Fibroblast of skin of left quadriceps (primary cell): ENCODE results near the gene DHX35.
A peak's percentile ranks its signal among the peaks of the same experiment; 100 is the strongest.
"Not testable (repeated sequence)": the region's sequence is repeated elsewhere in the genome, so short reads cannot be mapped to it uniquely, and the experiment has no call there.

Source experiments
- DNase-seq, 2 experiments: peaks; one replicate each; pipeline ENCODE4 v3.0.0-alpha.2; 2013; ENCODE audit warnings: low read depth in 2 of 2

DHX35 gene

DNA sequence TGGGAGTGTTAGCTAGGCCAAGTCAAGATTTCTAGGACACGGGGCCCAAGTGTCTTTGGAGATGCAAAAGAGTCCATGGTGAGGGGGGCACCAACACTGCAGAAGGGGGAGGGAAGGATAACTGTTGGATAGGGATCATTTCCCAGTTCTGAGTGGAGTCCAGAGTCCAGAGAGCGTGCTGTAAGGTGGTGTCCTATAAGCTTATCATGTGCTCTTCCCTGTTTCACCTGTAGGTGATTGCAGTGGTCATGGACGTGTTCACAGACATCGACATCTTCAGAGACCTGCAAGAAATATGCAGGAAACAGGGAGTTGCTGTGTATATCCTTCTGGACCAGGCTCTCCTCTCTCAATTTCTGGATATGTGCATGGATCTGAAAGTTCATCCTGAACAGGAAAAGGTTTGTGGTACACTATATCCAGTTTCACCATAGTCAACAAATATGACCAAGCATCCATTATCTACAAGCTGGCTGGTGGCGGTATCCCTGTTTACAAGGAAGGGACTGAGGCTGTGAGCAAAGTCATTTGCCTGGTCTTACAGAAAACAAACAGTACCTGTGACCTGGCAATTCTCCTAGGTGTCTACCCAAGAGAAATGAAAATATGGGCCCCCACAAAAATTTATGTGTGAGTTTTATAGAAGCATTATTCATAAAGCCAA, 20.3 kb upstream of the DHX35 start:
- no peak for DNase-seq

DNA sequence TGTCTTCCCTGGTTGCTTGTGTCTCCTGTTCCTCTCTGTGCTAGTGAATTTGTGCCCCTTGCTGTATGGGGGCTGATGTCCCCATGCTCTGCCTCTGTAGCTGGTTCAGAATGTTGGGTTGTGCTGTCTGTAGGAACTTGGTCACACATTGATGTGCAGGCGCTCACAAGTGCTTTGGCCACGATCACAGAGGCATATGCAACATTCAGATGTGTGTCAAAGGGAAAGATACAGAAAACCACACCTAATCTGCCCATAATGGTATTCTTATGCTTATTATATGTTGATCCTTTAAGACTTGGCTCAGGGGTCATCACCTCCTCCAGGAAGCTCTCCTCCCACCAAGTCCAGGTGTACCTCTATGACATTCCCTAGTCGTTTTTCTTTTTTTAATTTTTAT, 17.1 kb upstream of the DHX35 start:
- DNase-seq: no peak

DNA sequence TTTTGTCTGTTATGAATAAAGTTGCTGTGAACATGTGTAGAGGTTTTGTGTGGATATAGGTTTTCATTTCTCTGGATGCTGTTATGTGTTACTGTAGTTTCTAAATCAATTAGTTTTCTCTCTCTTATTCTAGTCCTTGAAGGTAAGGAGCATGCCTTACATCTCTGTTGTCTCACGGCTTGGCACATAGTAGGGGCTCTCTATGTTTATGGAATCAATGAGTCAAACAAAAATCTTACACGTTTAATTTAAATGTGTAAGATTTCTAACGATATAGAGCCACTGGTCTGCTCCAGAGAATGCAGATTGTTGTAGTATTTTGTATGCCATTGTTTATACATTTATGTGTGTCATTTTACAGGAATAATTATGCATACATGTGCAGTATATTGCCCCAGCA, 15.3 kb upstream of the DHX35 start:
- DNase-seq: no peak

DNA sequence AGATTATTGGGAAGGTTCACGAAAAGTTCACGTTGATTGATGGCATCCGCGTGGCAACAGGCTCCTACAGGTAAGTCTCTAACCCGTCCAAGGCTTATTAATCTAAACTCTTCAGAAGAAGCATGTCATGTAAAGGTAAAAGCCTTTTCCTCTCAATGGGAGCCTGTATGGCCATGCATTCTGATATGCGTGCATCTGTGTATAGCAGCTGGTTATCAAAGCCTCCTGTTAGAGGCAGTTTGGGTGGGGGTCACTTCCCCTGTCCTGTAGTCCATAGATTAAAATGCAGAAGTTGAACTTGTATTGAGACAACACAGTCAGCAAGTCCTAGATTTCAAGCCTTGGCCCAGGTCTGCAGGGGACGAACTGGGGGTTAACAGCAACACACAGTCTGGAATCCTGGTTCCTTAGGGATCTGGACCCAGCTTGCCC, 14.2 kb upstream of the DHX35 start:
- DNase-seq: no peak

DNA sequence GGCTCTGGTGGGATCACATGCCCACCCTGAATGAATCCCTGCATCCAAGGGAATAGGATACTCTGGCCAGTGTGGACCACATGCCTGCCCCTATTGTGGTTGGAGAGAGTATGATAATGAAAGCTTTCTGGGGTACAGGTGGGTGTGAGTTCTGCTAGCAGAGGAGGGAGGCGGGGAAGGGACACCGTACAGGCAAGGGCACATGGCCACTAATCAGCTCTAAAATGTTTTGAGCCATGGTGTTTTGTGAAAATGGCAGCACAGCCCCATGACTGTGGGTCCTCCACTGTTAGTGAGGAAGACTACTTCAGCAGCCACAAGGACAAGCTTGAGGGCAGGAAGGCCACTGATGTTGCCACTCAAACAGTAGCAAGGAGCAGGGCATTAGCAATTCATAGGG, 11.9 kb upstream of the DHX35 start:
- no peak for DNase-seq

DNA sequence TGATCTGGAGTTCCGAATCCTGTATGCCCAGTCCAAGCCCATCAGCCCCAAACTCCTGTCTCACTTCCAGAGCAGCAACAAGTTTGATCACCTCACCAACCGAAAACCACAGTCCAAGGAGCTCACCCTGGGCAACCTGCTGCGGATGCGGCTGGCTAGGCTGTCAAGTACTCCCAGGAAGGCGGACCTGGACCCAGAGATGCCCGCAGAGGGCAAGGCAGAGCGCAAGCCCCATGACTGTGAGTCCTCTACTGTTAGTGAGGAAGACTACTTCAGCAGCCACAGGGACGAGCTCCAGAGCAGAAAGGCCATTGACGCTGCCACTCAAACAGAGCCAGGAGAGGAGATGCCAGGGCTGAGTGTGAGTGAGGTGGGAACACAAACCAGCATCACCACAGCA, 10.5 kb upstream of the DHX35 start:
- DNase-seq: no peak

DNA sequence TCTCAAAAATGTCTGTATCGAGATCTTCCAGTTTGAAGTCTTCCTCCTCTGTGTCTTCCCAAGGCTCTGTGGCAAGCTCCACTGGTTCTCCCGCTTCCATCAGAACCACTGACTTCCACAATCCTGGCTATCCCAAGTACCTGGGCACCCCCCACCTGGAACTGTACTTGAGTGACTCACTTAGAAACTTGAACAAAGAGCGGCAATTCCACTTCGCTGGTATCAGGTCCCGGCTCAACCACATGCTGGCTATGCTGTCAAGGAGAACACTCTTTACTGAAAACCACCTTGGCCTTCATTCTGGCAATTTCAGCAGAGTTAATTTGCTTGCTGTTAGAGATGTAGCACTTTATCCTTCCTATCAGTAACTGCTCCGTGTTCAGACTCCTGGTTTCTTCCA, 10.0 kb upstream of the DHX35 start:
- DNase-seq: no peak

DNA sequence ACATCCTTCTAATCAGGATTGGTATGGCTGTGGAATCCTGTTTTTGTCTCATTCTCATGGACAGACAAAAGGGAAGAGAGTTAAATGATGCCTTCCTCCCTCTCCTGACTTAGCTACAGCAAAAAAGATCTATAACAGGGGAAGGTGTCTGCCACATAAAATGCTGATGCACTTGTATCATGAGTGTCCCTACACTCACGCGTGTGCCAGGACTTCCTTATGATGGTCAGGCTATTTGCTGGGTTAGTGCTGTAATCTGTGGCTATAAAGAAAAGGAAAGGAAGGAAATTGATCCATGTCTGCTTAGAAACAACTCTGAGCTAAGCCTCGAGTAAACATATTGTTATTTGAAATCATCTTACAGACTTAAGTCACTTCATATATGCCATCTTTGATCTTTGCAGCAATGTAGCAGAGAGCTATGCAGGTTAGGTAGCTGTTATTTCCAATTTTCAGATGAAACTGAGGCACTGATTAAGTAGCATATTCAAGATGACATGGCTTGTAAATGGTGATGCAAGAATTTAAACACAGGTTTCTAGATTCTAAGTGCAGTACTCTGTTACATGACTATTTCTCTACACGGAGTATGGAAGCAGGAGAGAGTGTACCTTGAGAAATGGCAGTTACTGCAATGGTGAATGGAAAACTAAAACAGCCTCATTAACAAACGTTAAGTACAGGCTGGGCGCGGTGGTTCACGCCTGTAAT, 8.4 kb upstream of the DHX35 start:
- no peak for DNase-seq

DNA sequence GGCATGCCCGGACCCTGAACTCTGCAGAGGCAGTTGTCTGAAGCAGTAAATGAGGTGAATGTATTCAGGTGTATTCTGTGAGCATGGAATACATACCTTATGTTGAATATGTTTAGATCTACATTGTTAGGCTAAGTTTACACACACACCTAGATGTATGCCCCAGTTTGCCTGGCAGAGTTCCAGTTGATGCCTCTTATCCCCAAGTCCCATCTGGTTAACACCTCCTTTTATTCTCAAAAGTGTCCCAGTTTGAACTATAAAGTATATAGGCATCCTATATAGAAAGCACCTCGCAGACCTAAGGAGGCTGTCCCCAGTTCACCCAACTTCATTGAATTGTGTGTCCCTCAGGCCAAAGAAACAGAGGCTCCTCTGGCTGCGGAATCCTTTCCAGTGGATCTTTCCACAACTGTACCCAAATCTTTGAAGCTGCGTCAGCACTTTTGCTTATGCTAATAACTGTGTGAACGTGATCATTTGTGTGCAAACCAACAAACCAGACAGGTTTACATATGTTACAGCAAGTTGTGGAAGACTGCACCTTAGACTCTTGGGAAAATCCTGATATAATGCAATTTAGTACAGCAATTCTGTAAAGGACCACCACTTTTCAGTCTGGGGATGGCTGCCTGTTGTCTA, 4.8 kb upstream of the DHX35 start:
- DNase-seq: no peak

DNA sequence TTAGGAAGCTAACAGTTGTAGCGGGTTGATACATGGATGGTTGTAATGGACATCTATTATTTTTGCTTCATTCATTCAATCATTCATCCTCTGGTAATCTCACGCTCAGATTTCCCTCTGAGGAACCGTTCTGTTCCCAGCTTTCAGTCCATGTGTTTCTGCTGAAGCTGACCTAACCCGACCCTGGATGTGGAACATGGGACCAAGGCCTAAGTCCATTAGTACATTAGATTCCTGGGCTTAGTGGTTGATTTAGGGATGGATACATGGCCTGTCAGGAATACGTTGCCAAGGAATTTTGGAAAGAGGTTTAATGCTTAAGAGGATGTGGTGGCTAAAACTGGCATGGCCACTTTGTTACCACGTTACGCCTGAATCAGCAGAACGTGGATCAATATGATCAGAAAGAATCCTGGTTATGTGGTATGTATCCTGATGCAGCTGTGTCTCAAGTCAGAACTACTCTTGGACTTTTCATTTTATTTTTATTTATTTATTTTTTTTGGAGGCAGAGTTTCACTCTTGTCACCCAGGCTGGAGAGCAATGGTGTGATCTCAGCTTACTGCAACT, 4.1 kb upstream of the DHX35 start:
- no peak for DNase-seq

DNA sequence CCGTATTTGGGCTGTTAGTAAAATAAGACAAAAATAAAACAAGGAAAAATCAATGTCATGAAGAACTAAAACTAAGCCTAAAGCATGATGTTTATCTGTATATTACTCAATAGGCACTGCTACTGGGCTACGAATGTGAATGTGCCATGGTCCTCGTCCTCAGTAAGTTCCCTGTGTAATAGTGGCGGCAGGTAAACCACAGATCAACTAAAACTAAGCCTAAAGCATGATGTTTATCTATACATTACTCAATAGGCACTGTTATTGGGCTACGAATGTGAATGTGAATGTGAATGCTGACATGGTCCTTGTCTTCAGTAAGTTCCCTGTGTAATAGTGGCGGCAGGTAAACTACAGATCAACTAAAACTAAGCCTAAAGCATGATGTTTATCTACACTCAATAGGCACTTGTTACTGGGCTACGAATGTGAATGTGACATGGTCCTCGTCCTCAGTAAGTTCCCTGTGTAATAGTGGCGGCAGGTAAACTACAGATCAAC, 1.9 kb upstream of the DHX35 start:
- DNase-seq: not testable (repeated sequence)

DNA sequence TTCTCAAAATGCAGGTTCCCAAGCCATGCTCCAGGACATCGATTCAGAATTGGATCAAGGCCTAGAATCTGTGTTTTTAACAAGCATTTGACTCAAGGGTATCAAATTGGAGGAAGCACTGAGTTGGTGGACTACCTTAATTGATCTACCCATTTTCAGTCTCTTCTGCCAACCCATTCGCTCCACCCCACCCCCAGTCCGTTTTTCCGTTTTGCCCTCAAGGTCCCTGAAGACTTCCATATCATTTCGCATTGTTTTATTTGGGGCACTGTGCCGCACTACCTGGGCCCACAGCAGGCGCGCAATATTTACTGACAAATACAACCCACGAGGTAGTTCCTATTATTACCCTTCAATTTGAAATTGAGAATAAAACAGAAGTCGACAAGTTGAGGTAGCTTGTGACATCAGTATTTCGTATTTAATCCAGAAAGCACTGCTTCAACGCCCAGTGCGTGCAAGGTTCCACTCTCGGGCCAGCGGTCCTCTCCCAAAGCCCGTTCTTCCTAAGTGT, 557 bp upstream of the DHX35 start:
- no peak for DNase-seq

DNA sequence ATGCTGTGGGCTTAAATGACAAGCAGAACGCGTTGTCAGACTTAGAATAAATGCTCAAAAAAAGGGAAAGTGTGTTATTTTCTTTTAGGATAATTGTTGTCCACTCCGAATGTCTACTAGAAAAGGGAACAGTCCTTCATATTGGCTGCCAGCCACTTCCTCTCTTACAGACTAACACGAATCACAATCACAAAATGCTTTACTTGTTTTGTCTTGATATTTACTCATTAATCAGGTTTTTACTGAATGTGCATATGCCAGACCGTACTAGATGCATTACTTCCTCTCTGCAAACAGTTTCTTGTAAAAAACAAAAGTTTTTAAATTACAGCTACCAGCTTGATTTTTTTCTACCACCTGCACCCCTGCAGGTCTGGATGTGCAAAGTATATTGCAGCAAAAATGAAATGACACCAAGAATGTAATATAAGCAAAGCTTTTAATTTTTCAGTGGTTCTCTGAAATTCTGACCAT, 821 bp downstream of the DHX35 start:
- DNase-seq: no peak

DNA sequence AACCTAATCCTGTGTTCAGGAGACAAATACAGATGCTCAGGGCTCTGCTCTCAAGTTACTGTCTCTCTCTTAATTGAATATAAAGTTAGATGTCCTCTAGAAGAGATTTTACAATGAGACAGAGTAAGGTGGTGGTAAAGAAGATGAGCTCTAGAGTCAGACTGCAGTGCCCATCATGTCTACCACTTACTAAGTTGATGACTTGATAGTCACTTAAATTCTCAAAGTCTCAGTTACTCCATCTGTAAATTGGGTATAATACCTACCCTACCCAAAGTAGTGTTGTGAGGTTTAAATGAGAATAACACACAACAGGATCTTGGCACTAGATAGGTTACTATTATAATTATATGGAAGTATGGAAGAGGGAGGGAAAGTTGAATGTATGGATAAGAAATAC, 1.6 kb downstream of the DHX35 start:
- DNase-seq: no peak

DNA sequence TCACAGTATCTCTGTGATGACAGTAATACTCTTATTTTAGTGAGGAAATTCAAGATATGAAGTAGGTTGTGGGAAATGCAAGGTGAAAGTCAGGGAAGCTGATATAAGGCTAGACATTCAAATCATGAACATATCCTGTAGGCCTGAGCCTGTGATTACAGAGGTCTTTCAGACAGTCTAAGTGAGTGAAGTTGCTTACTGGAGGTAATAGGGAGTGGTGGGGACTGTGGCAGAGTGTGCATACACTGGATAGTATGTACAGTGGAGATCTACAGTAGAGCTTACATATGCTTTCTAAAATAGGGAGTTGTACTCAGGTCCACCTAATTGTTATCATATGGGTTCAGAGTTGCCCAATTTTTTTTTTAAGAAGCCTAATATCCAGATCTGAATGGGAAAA, 3.1 kb downstream of the DHX35 start:
- no peak for DNase-seq

DNA sequence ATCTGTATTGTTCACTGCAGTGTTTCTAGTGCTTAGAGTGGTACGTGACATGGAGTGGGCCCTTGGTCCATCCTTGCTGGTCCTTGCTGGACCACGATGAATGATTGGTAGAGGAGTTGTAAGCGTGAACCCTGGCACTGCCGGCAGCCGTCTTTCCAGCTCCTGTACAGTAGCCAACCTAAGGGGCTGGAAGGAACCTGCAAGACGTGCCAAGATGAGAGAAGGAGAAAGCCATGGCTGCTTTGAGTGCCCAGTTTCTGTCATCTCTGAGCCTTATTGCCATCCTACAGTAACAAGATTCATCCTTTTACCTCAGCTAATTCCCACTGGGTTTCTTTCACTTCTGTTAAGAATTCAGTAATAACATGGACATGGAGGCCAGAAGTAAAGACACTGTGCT, 5.9 kb downstream of the DHX35 start:
- no peak for DNase-seq

DNA sequence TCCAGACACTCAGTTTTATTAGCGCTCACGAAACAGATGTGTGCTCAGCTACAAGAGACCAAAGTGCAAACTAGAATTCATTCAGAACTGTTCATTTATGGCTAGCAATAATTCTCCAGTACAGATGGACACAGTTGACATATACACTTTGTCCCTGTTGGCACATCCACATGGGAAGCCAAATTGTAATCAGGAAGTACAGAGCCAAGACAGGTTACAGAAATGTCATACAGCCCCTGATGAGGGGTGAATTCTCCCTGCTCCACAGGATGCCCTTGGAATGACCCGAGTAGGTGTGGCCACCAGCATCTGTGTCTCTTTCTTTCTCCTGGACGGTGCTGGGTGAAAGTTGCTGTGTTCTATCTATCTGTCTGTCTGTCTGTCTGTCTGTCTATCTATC, 7.6 kb downstream of the DHX35 start:
- DNase-seq: no peak

DNA sequence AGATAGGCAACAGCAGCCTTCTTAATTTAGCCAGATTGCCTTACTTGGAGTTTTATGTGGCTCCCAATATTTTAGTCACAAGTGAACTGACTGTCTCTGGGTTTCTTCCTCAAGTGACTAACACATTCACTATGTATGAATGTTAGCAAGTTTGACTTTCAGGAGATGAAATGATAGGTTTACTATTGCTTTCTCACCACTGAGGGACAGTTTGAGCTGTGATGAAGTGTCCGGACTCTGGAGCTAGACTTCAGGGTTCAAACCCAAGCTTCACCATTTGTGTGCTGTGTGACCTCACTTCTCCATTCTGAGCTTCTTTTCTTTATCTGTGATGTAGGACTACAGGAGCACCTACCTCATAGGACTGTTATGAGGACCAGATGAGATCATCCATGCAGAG, 8.2 kb downstream of the DHX35 start:
- DNase-seq: peak; percentile 70 to 74

DNA sequence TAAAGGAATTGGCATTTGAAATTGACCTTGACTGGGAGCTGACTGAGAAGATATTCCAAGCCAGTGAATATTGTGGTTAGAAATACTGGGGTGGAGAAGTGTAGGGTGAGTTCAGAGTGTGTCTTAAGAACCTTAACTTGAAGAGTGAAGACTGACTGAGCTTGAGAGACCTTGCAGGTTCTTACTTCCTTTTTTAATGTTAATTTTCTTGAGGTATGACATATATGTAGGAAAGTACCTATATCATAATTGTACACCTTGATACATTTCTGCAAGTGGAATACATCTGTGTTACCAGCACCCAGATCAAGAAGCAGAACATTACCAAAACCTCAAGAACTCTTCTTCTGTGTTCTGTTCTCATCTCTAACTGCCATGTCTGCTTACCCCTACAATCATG, 11.0 kb downstream of the DHX35 start:
- DNase-seq: no peak

DNA sequence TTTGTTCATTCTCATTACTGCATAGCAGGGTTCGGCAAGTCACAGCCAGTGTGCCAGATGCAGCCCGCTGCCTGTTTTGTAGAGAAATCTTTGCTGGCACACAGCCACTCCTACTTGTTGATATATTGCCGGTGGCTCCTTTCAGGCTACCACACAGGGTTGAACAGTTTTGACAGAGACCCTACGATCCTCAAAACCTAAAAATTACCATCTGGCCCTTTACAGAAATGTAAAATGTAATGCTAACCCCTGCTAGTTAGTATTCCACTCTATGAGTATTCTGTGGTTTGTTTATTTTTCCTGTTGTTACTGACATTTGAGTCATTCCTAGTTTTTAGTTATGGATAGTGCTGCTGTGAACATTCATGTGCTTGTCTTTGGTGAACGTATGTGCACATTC, 11.5 kb downstream of the DHX35 start:
- peak; percentile 50 to 52 for DNase-seq

DNA sequence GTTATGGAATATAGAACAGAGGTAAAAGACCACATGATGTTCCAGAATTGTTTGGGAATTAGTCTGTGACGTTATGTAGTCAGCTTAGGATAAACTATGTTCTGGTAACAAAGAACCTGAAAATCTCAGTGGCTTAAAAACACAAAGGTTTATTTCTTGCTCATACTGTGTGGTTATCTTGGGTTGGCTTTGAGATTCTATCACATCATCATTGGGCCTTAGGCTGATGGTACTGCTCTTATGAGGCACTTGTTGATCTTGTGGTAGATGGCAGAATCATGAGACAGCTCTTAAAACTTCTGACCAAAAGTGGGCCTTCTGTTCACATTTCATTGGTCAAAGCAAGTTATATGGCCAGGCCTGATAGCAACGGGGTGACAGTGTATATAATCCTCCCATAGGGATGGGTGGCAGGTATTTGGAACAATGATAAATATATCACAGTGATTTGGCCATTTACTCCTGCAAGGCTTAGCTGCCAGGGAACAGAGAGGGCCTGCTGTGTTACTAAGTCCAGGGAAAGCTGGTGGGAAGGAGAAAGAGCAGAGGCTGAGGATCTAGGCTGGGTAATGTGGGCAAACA, 13.5 kb downstream of the DHX35 start:
- no peak for DNase-seq

DNA sequence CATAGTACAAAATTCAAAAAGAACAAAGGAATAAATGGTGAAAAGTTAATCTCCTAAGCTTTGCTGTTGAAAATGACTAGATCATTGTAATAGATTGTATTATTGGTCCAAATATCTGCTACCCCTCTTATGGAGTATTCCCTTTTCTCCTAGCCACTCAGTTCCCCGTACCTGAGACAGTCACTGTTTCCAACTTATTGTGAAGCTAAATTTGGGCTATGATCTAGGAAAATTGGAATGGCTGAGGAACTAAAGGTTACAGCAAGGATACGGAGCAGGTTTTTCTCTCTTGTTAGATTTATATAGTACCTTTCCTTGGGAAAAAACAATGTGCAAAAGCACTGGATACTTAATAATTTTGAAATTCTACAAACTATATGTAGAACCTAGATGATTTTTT, 17.3 kb downstream of the DHX35 start:
- no peak for DNase-seq
